Fibroblast of skin of right quadriceps (primary cell): ENCODE results near the gene LONP2.
"Not testable (repeated sequence)": the region's sequence is repeated elsewhere in the genome, so short reads cannot be mapped to it uniquely, and the experiment has no call there.

Source experiments
- DNase-seq: peaks from one replicate; pipeline ENCODE4 v3.0.0-alpha.2; 2013

LONP2 gene

GRCh38 chr16:48235556-48236136 lies 8.5 kb upstream of the LONP2 start:
- no peak for DNase-seq

DNA sequence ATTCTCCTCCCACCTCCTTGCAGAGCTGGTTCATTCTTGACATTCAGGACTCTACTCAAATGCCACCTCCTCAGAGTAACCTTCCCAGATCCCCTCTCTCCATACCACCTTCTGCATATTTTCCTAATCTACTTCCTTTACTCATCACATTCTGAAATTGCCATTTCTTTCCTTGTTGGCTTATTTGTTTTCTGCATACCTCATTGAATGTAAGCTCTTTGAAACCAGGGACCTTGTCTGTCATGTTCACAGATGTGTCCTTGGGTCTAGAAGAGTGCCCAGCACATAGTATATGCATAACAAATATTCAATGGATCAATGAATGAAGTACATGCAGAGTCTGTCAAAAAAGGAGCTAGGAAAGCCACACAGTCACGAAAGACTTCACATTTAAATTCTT lies 7.8 kb upstream of the LONP2 start:
- no peak for DNase-seq

DNA sequence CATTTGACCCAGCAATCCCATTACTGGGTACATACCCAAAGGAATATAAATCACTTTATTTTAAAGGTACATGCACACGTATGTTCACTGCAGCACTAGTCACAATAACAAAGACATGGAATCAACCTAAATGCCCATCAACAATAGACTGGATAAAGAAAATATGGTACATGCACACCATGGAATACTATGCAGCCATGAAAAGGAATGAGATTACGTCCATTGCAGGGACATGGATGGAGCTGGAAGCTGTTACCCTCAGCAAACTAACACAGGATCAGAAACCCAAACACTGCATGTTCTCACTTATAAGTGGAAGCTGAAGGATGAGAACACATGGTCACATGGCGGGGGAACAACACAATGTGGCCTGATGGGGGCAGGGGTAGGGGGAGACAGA lies 4.0 kb upstream of the LONP2 start:
- not testable (repeated sequence) for DNase-seq

DNA sequence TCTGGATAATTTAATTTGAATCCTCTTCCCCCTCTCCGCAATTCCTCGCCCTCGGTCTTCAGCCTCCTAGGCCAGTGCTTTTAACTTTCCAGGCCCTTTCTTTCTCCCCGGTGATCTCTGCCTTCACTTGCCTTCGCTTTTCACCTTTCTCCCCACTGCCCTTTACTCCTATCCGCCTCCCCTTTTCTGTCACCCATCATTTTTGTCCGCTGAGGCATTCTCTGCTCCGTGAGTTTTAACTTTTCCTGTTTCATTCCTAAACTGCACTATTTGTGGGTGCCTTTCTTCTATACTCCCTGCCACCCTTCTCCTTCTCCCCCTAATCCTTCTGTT lies 729 bp downstream of the LONP2 start:
- no peak for DNase-seq

GRCh38 chr16:48246066-48246465 lies 2.0 kb downstream of the LONP2 start:
- DNase-seq = no peak

- no peak for DNase-seq
Observed at GRCh38 chr16:48247311-48247710, 3.2 kb downstream of the LONP2 start, which contains the start of gene ABCC11. ABCC11 (minus strand) TSS chr16:48247539; CDS start chr16:48231921, 15,618 bp downstream.

GRCh38 chr16:48250520-48251278 lies 6.6 kb downstream of the LONP2 start:
- no peak for DNase-seq

DNA sequence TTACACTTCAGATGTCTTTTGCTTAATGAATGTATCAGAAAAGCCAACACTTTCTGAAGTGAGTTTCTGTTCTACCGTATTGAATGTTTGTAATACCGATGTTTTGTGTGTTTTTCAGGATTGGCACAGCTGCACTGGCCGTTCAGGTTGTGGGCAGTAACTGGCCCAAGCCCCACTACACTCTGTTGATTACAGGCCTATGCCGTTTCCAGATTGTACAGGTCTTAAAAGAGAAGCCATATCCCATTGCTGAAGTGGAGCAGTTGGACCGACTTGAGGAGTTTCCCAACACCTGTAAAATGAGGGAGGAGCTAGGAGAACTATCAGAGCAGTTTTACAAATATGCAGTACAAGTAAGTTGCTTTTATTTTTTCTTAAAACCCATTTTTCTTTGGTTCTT lies 7.9 kb downstream of the LONP2 start:
- no peak for DNase-seq

DNA sequence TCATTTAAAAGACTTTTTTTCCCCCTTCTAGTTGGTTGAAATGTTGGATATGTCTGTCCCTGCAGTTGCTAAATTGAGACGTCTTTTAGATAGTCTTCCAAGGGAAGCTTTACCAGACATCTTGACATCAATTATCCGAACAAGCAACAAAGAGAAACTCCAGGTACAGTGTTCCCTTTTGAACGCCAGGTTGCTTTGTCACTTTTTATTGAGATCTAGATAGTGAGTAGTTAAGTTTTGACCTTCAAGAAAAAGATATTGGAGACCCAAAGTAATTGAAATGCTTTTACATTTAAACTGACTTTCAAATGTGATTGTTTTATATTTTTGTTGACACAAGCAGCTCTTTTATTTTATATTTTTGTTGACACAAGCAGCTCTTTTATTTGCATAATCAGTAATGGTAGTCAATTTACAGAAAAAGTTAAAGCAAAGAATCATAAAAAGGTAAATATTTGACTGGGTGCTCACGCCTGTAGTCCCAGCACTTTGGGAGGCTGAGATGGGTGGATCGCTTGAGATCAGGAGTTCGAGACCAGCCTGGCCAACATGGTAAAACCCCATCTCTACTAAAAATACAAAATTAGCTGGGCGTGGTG lies 12.6 kb downstream of the LONP2 start:
- no peak for DNase-seq

DNA sequence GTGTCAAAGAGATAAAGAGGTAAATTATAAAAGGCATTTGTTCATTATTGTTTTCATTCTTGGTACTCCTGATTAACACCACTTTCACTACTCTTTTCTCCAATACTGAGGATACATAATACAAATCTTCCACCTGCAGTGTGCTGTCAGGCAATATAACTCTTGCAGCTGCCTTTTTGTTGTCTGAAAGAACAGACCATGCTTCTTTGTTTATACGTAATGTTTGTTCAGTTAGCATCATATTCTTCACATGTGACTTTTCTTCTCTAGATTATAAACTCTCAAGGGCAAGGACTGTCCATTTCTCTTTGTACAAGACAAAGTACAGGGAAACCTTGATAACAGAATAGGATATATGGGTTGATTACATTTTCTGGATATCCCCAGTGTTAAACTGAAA lies 17.5 kb downstream of the LONP2 start:
- DNase-seq = no peak

GRCh38 chr16:48262631-48263030 lies 18.5 kb downstream of the LONP2 start:
- no peak for DNase-seq

DNA sequence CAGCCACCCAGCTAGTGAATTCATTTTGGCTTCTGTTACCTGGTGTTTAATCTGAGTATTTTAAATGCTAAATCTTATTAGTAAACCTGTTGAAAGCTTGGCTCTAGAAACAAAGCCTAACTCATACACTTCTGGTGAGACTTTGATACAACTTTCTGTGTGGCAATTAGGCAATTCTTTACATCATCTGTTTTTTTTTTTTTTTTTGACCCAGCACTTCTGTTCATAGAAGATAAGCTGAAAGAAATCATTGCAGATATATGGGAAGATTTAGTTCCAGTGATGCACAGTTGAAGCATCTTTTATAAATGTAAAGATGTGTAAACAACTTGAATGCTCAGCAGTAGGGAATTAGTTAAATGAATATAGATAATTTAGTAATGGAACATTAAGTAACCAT lies 24.9 kb downstream of the LONP2 start:
- no peak for DNase-seq

DNA sequence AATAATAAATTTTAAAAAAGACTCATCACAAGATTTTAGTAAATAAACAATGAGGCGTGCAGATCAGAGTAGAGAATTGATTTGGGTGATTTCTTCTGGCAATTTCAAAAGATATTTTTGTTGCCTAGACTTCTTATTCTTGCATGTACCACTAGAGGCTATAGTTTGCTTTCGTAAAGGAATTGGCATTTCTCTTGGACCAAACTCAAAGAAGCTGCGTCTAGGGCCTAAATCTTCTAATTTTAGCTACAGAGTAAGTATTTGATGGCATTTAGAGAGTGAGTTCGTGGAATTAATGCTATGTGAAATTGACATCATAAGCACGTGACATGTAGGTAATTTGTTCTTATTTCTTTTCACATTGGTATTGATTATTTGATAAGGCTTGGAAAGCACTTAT lies 27.6 kb downstream of the LONP2 start:
- peak; percentile 32 for DNase-seq

DNA sequence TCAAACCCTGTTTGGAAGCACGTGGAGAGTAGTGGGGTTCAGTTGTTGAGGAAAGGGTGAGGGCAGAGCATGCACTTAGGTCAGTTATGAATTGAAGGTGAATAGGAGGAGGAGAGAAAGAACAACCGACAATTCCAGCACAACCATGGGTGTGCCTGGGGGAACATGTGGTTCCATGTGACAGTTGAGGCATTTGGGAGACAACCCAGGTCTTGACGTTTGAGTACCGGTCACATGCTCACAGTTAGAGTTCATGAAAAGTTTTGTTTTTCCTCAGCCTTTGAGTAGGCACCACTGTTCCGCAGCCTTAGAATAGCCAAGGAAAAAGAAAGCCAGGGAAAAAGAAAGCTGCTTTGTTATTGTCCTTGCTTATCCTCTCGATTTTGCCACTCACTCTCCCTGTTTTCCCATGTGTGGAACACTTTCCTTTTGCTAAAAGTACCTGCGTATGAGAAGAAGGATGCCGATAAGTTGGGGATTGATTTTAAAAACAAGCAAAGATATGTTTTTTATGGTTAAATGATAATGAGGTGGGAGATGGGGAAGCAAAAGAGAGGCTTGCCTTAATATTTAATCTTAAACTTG lies 28.8 kb downstream of the LONP2 start:
- no peak for DNase-seq

DNA sequence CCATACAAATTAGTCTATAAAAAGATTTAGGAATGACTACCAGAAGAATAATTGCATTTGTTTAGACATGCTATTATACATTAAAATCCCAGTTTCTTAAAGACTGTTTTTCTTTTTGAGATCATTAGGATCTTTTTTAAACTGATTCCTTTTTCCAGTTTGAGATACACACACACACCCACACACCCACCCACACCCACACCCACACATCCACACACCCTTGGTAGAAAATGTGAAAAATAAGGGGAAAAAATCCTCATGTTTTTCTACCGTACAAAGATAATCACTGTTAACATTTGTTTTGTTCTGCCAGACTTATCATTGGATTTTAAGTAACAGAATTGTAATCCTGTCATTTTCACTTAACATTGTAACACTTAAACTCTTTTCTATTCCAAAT lies 30.4 kb downstream of the LONP2 start:
- no peak for DNase-seq

GRCh38 chr16:48276102-48276501 lies 32.0 kb downstream of the LONP2 start:
- peak; percentile 1 for DNase-seq

DNA sequence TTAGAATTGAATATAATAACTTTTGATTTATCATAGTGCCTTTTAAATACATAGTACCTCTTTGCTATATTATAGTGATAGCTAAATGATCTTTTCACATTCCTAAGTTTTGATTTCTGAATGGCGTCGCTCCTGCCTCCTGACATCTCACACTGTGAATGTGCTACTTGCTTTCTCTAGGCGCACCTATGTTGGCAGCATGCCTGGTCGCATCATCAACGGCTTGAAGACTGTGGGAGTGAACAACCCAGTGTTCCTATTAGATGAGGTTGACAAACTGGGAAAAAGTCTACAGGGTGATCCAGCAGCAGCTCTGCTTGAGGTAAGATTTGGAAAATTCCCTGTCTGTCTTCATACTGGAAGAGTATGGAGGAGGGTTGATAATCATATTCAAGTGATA lies 33.1 kb downstream of the LONP2 start:
- DNase-seq = peak; percentile 5

DNA sequence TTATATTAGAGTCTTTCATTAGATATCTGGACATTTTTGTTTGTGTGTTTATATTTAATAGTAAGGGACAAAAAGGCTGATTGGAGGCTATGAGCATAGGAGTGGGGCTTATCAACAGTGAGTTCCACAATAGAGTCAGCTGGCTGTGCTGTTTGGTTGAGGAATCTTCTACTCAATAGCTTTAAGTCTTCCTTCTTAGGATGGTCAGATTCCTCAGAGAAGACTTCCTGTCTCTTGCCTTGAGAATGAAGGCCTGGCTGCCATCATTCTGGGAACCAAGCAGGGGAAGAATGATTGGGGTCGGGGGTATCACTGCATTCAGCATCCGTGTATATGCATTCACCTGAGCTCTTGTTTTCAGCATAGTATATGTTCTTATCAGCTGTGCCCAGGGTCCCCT lies 35.1 kb downstream of the LONP2 start:
- DNase-seq = no peak

GRCh38 chr16:48280546-48280945 lies 36.4 kb downstream of the LONP2 start:
- DNase-seq = no peak

DNA sequence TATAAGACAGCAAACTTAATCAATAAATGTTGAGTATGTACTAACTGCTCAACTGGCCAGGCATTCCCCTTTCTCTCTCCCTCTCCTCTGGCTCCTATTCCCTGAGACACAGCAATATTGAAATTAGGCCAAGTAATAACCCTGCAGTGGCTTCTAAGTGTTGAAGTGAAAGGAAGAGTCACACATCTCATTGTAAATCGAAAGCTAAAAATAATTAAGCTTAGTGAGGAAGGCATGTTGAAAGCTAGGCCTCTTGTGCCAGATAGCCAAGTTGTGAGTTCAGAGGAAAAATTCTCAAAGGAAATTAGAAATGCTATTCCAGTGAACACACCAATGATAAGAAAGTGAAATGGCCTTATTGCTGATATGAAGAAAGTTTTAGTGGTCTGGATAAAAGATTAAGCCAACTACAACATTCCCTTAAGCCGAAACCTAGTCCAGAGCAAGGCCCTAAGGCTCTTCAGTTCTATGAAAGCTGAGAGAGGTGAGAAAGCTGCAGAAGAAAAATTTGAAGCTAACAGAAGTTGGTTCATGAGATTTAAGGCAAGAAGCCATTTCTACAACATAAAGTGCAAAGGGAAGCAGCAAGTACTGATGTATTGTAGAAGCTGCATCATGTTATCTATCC lies 38.6 kb downstream of the LONP2 start:
- no peak for DNase-seq

- DNase-seq = no peak
Observed at GRCh38 chr16:48284772-48285409, 40.8 kb downstream of the LONP2 start.

- DNase-seq = no peak
Observed at GRCh38 chr16:48287239-48287638, 43.1 kb downstream of the LONP2 start.

DNA sequence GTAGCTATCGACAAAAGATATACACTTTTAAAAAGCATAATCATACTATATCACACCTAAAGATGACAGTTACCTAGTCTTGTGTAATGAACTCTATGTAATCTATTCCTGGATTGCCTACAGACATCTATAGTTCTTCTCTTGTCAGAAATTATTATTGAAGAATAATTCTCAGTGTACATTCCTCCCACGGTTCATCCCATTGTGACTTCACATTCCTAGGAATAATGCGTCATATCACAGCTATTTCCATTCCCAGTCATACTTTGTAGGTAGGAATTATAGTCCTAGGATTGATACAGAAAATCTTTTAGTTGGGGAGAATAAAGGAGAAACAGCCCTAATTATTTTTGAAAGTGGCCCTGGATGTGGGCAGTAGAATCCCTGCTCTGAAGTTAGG lies 47.2 kb downstream of the LONP2 start:
- DNase-seq = no peak
